NCI-H524 treated with DMSO at 0.1 percent for 48 hours (cell line): ENCODE data around the gene RELL2.
"Not testable (repeated sequence)": the region's sequence is repeated elsewhere in the genome, so short reads cannot be mapped to it uniquely, and the experiment has no call there.

Experiments used
- DNase-seq: peaks from one replicate; lab custom pipeline; 2025; lab: John Stamatoyannopoulos, UW

Gene RELL2, protein sequence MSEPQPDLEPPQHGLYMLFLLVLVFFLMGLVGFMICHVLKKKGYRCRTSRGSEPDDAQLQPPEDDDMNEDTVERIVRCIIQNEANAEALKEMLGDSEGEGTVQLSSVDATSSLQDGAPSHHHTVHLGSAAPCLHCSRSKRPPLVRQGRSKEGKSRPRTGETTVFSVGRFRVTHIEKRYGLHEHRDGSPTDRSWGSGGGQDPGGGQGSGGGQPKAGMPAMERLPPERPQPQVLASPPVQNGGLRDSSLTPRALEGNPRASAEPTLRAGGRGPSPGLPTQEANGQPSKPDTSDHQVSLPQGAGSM

DNA sequence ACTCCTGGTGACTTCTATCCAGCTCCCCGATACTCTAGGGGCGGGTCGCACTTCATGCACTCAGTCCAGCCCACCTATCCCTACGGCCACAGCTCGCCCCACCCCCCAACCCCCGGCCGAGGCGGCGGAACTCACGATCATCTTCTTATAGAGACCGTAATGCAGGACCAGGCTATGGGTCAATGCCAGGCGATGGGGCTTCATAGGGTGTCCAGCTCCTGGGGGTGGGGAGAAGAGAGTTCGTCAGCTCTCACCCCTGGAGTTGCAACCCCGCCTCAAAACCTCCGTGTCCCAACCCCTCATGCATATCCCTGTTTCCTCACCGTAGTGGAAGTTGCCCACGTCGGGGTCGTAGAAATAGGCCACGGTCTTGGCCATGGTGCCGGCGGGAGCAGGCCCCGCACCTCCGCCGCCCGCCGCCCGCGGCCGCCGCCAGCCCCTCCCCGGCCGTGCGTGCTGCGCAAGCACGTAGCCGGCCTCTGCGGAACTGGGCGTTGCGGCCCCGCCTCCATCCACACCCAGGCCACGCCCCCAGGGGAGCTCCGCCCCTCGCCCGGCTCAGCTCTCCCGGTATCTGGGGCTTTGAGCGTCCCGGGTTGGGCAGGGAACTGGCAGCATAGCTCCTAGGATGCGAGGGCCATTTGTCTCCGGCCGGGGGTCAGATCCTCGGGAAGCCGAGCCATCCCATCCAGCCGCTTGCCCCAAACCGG, at the start of gene RELL2, which contains the start of gene HDAC3:
RELL2 (plus strand) TSS at position 585 of the 710 bp plus-strand sequence. CDS start 1,229 bp downstream, outside the sequence.
HDAC3 (minus strand) TSS at position 437 of the 710 bp plus-strand sequence; CDS start at position 378, 59 bp downstream.
- peak; percentile 31 for DNase-seq

DNA sequence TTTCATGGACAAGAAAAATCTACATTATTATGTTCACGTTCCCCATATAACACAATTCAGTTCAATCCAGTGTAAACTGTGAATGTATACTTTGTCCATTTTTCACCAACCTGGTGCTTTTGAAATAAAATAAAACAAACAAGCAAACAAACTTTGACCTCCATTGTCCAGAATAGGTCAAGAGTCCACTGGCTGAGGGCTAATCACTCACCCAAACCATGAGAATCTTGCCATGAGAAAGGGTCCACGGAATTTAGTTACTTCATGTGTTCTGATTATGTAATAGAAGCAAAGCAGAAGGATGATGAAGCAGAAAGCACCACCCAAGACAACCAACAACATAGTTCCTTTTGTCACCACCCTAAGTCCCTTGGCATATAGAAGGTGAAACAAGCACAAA, 46.7 kb upstream of the RELL2 start:
- DNase-seq: no peak

DNA sequence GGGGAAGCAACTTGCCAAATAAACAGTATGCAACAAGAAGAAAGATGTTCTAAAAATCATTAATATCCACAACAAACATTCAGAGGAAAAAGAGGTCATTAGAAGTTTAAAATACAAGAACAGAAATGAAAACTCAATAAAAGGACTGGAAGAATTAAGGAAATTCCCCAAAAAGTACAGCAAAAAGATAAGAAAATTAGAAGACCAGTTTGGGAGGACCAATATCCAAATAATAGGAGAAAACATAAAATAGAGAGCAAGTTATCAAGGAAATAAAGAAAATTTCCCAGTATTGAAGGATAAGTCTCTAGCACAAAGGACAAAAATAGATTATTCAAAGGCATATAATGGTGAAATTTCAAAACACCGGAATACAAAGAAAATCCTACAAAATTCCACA, 39.9 kb upstream of the RELL2 start:
- DNase-seq: no peak

DNA sequence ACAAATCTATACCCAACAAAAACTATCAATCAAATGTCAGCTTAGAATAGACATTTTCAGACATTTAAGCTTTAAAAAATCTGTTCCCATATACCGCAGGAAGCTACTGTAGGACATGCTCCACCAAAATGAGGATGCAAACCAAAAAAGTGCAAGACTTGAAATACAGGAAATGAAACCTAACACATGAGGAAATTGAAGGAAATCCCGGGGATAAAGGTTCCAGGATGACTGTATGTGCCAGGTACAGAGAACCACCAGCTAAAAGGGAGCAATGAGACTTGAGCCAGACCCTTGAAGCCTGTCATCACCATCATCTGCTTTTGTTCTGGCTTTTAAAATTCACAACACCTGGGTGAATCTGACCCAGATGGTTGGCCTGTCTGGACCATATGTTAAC, 39.4 kb upstream of the RELL2 start:
- DNase-seq: no peak

DNA sequence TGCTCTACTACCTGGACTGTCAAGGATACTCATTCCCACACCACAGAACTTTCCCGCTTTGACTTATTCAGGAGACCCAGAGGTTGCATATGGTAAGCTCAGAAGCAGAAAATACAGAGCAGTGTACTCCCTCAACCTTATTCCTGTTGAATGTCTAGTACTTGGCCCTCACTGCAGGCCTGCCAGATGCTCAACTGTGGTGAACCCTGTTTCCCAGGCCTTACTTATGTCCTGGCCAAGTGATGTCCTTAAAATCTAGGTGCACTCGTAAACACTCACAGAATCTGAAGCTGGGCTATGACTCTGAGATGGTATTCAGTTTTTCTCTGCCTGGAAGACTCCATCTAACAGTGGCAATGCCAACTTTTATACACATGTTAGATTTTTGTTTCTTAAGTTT, 39.0 kb upstream of the RELL2 start:
- peak; percentile 68 for DNase-seq

DNA sequence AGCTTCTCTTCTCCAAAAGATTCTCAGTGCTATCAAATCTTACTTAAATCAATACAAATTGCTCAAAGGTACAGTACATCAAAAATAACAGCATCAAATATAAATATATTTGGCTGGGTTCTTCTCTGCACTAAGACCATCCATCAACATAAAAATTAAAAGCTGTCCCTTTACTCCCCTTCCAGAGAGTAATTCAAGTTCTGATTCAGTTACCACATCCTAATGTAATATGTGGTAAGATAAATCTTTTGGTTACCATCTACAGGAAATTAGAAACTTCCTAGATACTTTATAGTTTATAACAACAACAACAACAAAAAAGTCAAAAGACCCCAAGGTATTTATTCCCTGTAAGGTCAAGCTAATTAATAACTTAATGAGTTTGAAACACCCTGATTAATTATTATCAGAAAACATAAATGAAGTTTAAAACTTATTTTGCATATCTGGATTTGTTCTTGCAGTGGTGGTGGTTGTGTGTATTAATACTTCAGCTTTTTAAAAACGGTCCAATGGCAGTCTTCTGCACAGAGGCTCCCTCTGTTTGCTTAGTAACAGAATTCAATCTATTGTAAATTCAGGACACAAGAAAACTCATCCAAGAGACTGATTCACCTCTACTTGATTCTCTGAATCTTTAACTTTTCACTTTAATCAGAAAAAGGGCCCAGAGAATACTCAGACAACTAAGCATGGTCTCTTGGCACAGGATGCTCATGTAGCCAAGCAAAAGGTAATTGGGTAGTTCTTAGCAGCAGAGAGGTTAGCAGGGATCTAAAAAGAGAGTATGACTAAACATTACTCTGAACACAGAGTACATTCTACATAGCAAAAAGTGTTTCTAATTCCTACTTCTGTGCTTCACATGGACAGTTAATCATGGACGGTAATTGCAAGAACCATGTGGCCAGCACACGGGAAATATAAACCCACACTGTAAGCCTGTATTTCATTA, 38.1 kb upstream of the RELL2 start:
- DNase-seq: no peak

DNA sequence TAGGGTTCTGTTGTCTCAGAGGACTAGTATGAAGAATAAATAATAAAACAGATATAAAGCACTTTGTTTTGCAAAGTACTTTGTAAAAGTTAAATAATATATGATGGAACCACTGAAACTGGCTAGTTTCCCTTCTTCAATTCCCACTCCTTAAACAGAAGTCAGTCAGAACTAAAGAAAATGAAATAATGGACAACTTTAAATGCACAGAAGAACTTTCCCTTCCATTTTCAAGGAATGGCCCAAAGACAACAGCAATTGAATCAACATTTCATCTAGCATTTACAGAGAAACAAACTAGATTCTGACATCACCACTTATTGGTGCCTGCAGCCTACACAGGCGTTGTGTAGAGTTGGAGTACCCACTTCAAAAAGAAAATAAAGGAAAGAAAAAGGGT, 34.2 kb upstream of the RELL2 start:
- no peak for DNase-seq

DNA sequence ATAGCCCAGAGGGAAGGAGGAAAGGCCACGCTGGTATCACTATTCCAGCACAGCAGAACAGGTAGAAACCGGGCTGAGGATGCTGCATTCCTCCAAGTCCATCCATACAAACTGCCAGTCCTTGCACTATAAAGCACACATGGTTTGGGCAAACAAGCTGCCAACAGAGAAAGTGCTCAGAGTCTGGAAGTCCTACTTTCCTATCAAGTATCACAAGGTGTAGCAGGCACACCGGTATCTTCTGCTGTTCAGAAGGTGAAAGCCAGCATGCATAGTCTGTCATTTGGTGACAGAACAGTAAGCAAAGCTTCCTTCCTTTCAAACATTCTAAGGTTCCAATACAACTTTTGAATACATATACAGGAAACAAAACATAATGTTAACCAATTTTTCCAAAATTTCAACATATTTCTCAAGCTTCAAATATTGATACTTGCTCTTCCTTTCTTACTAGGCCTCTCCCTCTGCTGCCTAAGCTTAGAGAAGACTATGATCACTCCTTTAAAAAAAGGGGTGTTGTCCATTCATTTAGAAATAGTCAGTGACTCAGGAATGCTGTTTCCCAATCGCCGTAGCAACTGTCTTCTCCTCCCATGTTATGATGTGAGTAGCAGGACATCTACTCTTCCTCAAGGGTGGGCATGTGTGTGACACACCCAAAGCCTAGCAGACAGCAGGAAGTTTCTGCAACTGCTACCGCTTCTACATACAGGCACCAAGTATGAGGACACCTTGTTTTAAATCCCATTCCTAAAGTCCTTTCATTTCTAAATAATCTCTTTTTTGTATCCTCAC, 32.7 kb upstream of the RELL2 start:
- DNase-seq: no peak

DNA sequence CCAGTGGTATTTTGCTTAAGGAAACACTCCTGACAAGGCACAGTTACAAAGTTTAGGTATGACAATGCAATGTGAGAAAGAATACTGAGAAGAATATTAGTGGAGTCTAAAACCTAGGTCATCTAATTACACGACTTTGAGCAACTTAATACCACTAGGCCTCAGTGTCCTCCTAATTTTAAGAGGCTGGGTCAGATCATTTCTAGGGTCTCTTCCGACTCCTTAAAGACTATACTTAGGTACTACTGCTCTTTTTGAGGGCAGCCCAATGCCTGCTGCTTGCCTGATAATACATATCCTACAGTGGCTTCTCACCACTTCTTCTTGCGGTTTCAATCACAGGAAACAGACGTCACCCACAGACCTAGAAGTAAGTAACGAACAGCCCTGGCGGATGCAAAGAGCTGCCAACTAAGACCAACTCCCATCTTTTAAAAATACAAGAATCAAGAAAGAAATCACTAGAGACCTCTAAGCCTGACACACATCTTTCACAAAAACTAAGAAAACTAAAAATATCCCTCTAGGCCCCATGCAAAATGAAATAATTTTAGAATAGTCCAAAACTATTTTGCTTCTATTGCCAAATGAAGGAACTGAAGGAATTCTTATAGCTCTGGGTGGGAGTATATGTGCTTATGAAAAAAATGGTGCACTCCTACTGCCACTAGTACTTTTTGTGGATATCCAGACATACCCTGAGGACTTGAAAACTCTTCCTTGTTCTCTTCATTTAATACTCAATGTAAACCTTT, 31.1 kb upstream of the RELL2 start:
- DNase-seq: no peak

DNA sequence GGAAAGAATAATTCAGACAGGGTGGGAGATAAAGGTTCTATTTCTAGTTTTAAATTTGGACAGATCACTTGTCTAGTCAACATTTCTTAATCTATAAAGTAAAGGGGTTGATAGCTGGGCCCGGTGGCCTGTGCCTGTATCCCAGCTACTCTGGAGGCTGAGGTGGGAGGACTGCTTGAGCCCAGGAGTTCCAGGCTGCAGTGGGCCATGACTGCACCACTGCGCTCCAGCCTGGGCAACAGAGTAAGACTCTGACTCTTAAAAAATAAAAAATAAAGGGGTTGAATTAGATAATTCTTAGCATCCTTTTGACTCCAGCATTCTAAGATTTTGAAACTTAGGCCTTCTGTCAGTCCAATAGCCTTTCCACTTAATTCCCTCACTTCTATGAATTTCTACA, 28.8 kb upstream of the RELL2 start:
- DNase-seq: no peak

DNA sequence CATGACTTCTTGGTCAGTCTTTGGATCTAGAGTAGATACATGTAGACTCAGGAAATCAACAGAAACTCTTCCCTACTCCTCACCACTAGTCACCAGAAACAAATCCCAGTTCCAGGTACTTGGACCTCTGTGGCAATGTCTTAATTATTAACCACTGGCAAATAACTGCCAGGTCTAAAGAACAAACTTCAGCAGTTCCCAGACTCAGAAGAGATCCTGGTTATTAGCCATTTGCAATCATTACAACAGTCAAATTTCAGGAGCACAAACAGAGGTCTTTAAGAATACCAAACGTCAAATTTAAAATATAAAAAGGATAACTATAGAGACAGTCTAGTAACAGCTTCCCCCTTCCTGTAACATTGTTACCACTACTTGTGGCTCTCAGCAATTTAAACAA, 28.2 kb upstream of the RELL2 start:
- DNase-seq: no peak

DNA sequence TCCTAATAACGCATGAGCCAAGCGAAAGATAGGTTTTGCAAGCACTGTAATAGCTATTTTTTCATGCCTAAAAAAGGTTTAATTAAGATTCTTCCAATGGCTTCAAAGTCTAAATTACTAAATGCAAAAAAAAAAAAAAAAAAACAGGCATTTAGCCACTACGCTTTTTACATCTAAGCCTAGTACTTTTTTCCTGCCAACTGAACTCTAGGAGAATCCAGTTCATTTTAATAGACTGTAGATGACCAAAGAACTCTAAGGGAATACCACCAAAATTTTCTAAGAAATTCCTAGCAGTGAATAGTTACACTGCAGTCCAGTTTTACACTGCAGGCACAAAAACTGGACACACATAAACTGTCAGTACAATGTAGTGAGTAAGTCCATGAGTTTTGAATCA, 27.8 kb upstream of the RELL2 start:
- no peak for DNase-seq

DNA sequence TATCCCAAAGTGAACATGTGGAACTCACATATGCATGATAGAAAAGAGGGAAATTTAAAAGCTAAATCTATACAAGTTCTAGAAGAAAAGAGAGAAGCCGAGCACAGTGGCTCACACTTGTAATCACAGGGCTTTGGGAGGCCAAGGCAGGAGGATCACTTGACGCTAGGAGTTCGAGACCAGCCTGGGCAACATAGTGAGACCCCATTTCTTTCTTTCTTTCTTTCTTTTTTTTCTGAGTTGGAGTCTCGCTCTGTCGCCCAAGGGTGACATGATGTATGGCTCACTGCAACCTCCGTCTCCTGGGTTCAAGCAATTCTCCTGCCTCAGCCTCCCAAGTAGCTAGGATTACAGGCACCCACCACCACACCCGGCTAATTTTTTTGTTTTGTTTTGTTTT, 26.9 kb upstream of the RELL2 start:
- DNase-seq: not testable (repeated sequence)

DNA sequence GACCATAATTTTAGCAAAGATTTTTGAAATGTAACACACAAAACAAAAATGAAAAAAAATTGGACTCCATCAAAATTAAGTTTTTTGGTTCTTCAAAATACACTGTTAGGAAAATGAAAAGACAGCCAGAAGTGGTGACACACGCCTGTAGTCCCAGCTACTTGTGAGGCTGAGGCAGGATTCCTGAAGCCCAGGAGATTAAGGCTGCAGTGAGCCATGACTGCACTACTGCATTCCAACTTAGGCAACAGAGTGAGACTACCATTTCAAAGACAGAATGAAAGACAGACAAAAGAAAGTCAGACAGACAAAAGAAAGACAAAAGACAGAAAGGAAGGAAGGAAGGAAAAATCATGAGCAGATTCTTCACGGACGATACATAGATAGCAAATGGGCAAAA, 25.5 kb upstream of the RELL2 start:
- no peak for DNase-seq

DNA sequence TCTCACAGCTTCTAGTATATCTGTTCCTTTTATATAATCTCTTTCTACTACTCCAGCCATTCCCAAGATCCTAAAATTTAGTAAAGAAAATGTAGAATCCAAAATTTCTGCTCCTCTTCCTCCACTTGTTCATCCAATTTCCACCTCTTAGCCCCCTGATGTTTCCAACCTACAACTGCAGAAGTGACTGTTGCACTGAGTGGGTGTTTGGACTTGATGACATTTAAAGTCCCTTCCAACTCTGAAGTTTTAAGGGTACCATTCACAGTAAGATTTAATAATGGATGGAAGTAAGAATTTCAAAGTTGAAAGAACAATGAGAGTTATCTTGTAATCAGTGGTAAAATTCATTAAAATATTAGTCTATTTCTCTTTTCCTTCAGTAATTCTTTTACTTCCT, 23.5 kb upstream of the RELL2 start:
- DNase-seq: no peak

DNA sequence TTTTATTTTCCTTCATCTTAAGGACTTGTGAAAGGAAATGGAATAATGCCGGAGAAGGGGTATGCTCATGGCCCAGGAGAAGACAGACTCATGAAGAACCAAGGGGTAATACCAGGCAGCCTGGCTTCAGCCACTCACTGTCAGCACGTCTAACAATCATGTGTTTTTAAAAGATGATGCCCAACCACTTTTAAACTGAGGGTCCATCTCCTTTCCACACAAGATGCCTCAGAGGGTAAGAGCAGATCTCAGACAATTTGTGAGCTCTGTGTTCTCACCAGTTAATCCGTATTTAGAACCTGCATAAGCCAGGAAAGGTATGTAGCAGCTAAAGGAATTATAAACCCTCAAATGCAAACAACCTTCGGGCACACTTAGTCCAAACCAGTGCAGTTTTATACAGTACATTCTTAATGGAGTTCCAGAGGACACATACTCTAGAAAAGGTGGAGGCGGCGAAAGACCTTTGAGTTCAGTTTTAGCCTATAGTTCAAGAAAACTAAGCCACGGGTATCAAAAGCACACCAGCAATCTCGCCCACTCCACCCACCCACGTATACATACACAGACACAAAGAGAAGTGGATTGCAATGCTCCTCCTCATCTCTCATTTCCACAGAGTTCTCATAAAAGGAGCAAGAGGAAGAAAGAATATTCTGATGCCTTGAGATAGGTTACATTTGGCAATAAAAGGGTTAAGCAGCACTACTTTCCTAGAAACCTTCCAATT, 20.6 kb upstream of the RELL2 start:
- DNase-seq: no peak

DNA sequence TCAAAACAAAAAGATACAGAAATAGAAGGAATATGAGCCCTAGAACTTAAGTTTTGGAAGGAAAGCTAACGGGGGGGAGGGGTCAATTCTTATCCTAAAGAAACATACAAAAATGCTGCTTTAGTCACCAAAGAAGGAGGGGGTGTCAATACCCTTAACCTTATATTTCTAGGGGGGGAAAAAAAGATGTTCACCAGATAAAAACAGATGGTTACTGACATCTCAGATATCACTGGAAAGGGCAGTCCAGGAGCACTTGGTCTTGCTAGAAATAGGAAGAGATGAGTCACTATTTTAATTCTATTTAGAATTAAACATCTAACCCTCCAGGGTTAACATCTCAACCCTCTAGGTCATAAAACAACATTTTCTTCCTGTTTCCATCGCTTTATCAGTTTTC, 19.7 kb upstream of the RELL2 start:
- no peak for DNase-seq

DNA sequence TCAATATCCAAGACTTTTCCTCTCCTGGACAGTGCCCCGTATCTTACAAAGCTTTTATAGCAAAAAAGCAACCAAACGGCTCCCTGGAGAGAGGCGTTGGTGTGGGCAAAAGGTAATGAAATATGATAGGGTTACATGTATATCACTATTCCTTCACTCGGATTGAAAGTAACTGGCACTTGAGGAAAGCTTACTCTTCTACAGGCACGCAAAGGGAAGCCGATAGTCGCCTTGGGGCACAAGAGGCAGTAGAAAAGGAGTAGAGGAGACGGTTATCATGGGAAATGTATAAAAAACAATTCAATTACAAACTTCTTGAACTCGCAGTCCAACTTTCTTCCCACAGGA, 19.1 kb upstream of the RELL2 start:
- DNase-seq: no peak

DNA sequence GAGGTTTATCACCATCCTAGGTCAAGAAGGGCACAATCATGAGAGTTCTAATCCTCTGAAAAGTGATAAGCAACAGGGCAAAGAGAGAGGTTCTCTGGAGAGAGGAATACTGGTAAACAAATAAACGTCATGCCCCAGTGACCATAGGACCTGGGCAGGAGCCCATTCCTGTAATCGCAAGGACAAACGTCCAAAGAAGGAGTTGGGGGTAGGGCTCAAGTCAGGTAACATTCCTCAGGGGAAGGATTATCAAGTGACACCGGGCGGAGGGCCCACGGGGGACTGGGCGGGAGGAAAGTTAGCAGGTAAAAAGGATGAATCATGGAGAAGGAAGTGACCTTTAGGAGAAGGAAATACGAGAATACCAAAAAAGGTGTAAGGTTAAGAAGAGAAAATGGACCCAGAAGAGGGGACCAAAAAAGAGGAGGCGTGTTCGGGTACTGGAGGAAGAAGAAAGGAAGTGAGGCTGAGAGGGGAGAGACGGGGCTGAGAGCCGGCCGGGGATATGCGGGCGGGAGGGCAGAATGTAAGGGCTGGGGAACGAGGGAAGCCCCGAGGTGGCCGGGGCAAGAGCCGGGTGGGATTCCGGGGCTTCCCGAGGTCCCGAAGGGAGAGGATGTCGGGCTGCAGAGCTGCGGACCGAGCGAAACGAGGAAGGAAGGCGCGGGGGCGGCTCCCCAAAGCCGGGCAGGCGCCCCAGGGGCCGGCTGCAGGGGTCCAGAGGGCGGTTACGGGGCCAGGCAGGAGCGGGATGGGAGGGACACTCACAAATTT, 18.6 kb upstream of the RELL2 start:
- no peak for DNase-seq
